ENCODE data around the gene JPH3.
A peak's percentile ranks its signal among the peaks of the same experiment; 100 is the strongest.
"Not testable (repeated sequence)": the region's sequence is repeated elsewhere in the genome, so short reads cannot be mapped to it uniquely, and the experiment has no call there.

JPH3 gene

GRCh38 chr16:87578142-87578930 lies 24.0 kb upstream of the JPH3 start:
- not testable (repeated sequence) for H3K36me3 ChIP-seq (ENCODE audit: insufficient read depth, low read depth, low read length); H3K9me3 ChIP-seq (ENCODE audit: insufficient read depth, low read depth, low read length); H3K4me3 ChIP-seq (ENCODE audit: low read length); H3K27me3 ChIP-seq (ENCODE audit: insufficient read depth, low read length); H3K9ac ChIP-seq (ENCODE audit: low read depth, low read length); H3K27ac ChIP-seq (ENCODE audit: low read length)
- peaks cover 20% of the 10 kb centered on the region; the same call in 1 of the 2 replicates for H3K4me1 ChIP-seq (ENCODE audit: insufficient read depth, low read length)

- H3K9me3 ChIP-seq (ENCODE audit: insufficient read depth, low read depth, low read length) = no peaks in the 10 kb centered on the region
- no peak overlapping the region for H3K27ac ChIP-seq (ENCODE audit: low read length)
- H3K36me3 ChIP-seq (ENCODE audit: insufficient read depth, low read depth, low read length) = no peaks in the 10 kb centered on the region
- H3K4me1 ChIP-seq (ENCODE audit: insufficient read depth, low read length) = peaks cover 24% of the 10 kb centered on the region; the same call in 1 of the 2 replicates
- no peak overlapping the region for H3K4me3 ChIP-seq (ENCODE audit: low read length)
- H3K27me3 ChIP-seq (ENCODE audit: insufficient read depth, low read length) = no peaks in the 10 kb centered on the region
- no peak overlapping the region for H3K9ac ChIP-seq (ENCODE audit: low read depth, low read length)
Observed at GRCh38 chr16:87579691-87580090, 22.6 kb upstream of the JPH3 start.

- Histone ChIP-seq H3K36me3 (ENCODE audit: insufficient read depth, low read depth, low read length) (no peaks in the 10 kb centered on the region), H3K27me3 (ENCODE audit: insufficient read depth, low read length) (no peaks in the 10 kb centered on the region), H3K27ac (ENCODE audit: low read length) (no peak overlapping the region), H3K4me3 (ENCODE audit: low read length) (no peak overlapping the region), H3K9ac (ENCODE audit: low read depth, low read length) (no peak overlapping the region), H3K4me1 (ENCODE audit: insufficient read depth, low read length) (peaks cover 16% of the 10 kb centered on the region; the same call in 1 of the 2 replicates), H3K9me3 (ENCODE audit: insufficient read depth, low read depth, low read length) (no peaks in the 10 kb centered on the region)
Observed at GRCh38 chr16:87580855-87581261, 21.4 kb upstream of the JPH3 start.

GRCh38 chr16:87581857-87582215 lies 20.5 kb upstream of the JPH3 start:
- Histone ChIP-seq H3K9ac (ENCODE audit: low read depth, low read length) (peak overlapping the region; percentile 38; the same call in 1 of the 2 replicates), H3K9me3 (ENCODE audit: insufficient read depth, low read depth, low read length) (no peaks in the 10 kb centered on the region), H3K4me3 (ENCODE audit: low read length) (no peak overlapping the region), H3K4me1 (ENCODE audit: insufficient read depth, low read length) (peaks cover 10% of the 10 kb centered on the region; the same call in 1 of the 2 replicates), H3K27me3 (ENCODE audit: insufficient read depth, low read length) (no peaks in the 10 kb centered on the region), H3K36me3 (ENCODE audit: insufficient read depth, low read depth, low read length) (no peaks in the 10 kb centered on the region), H3K27ac (ENCODE audit: low read length) (no peak overlapping the region)

- no peak overlapping the region for H3K4me3 ChIP-seq (ENCODE audit: low read length)
- H3K36me3 ChIP-seq (ENCODE audit: insufficient read depth, low read depth, low read length) = no peaks in the 10 kb centered on the region
- no peak overlapping the region for H3K27ac ChIP-seq (ENCODE audit: low read length)
- H3K9me3 ChIP-seq (ENCODE audit: insufficient read depth, low read depth, low read length) = no peaks in the 10 kb centered on the region
- H3K4me1 ChIP-seq (ENCODE audit: insufficient read depth, low read length) = peaks cover 10% of the 10 kb centered on the region; the same call in 1 of the 2 replicates
- H3K27me3 ChIP-seq (ENCODE audit: insufficient read depth, low read length) = no peaks in the 10 kb centered on the region
- H3K9ac ChIP-seq (ENCODE audit: low read depth, low read length) = peak overlapping the region; percentile 38; the same call in 1 of the 2 replicates
Observed at GRCh38 chr16:87582216-87582965, 19.9 kb upstream of the JPH3 start.

- peaks cover 10% of the 10 kb centered on the region; the same call in 1 of the 2 replicates for H3K4me1 ChIP-seq (ENCODE audit: insufficient read depth, low read length)
- H3K4me3 ChIP-seq (ENCODE audit: low read length) = no peak overlapping the region
- H3K27ac ChIP-seq (ENCODE audit: low read length) = no peak overlapping the region
- H3K27me3 ChIP-seq (ENCODE audit: insufficient read depth, low read length) = no peaks in the 10 kb centered on the region
- H3K9ac ChIP-seq (ENCODE audit: low read depth, low read length) = no peak overlapping the region
- H3K36me3 ChIP-seq (ENCODE audit: insufficient read depth, low read depth, low read length) = no peaks in the 10 kb centered on the region
- no peaks in the 10 kb centered on the region for H3K9me3 ChIP-seq (ENCODE audit: insufficient read depth, low read depth, low read length)
Observed at GRCh38 chr16:87582966-87583325, 19.4 kb upstream of the JPH3 start.

- no peak overlapping the region for H3K9ac ChIP-seq (ENCODE audit: low read depth, low read length)
- H3K36me3 ChIP-seq (ENCODE audit: insufficient read depth, low read depth, low read length) = no peaks in the 10 kb centered on the region
- H3K4me1 ChIP-seq (ENCODE audit: insufficient read depth, low read length) = peaks cover 10% of the 10 kb centered on the region; the same call in 1 of the 2 replicates
- no peak overlapping the region for H3K27ac ChIP-seq (ENCODE audit: low read length)
- H3K4me3 ChIP-seq (ENCODE audit: low read length) = no peak overlapping the region
- no peaks in the 10 kb centered on the region for H3K27me3 ChIP-seq (ENCODE audit: insufficient read depth, low read length)
- no peaks in the 10 kb centered on the region for H3K9me3 ChIP-seq (ENCODE audit: insufficient read depth, low read depth, low read length)
Observed at GRCh38 chr16:87583453-87584131, 18.7 kb upstream of the JPH3 start.

- Histone ChIP-seq H3K27ac (ENCODE audit: low read length) (no peak overlapping the region), H3K4me1 (ENCODE audit: insufficient read depth, low read length) (peaks cover 10% of the 10 kb centered on the region; the same call in 1 of the 2 replicates), H3K27me3 (ENCODE audit: insufficient read depth, low read length) (no peaks in the 10 kb centered on the region; the same call in 1 of the 2 replicates), H3K4me3 (ENCODE audit: low read length) (no peak overlapping the region), H3K9ac (ENCODE audit: low read depth, low read length) (no peak overlapping the region), H3K9me3 (ENCODE audit: insufficient read depth, low read depth, low read length) (no peaks in the 10 kb centered on the region), H3K36me3 (ENCODE audit: insufficient read depth, low read depth, low read length) (no peaks in the 10 kb centered on the region)
Observed at GRCh38 chr16:87584271-87584670, 18.0 kb upstream of the JPH3 start.

GRCh38 chr16:87584975-87585374 lies 17.3 kb upstream of the JPH3 start:
- peaks cover 10% of the 10 kb centered on the region; the same call in 1 of the 2 replicates for H3K4me1 ChIP-seq (ENCODE audit: insufficient read depth, low read length)
- no peak overlapping the region for H3K27ac ChIP-seq (ENCODE audit: low read length)
- H3K27me3 ChIP-seq (ENCODE audit: insufficient read depth, low read length) = peaks cover 4% of the 10 kb centered on the region; the same call in 1 of the 2 replicates
- H3K36me3 ChIP-seq (ENCODE audit: insufficient read depth, low read depth, low read length) = no peaks in the 10 kb centered on the region
- H3K4me3 ChIP-seq (ENCODE audit: low read length) = no peak overlapping the region
- no peaks in the 10 kb centered on the region for H3K9me3 ChIP-seq (ENCODE audit: insufficient read depth, low read depth, low read length)
- H3K9ac ChIP-seq (ENCODE audit: low read depth, low read length) = no peak overlapping the region

GRCh38 chr16:87585442-87586200 lies 16.7 kb upstream of the JPH3 start:
- H3K27ac ChIP-seq (ENCODE audit: low read length) = no peak overlapping the region
- no peaks in the 10 kb centered on the region for H3K9me3 ChIP-seq (ENCODE audit: insufficient read depth, low read depth, low read length)
- H3K9ac ChIP-seq (ENCODE audit: low read depth, low read length) = no peak overlapping the region
- H3K36me3 ChIP-seq (ENCODE audit: insufficient read depth, low read depth, low read length) = no peaks in the 10 kb centered on the region
- H3K27me3 ChIP-seq (ENCODE audit: insufficient read depth, low read length) = peaks cover 7% of the 10 kb centered on the region; the same call in 1 of the 2 replicates
- no peak overlapping the region for H3K4me3 ChIP-seq (ENCODE audit: low read length)
- H3K4me1 ChIP-seq (ENCODE audit: insufficient read depth, low read length) = peaks cover 10% of the 10 kb centered on the region; the same call in 1 of the 2 replicates

GRCh38 chr16:87586201-87586782 lies 16.0 kb upstream of the JPH3 start:
- no peak overlapping the region for H3K9ac ChIP-seq (ENCODE audit: low read depth, low read length)
- peaks cover 7% of the 10 kb centered on the region; the same call in 1 of the 2 replicates for H3K27me3 ChIP-seq (ENCODE audit: insufficient read depth, low read length)
- H3K9me3 ChIP-seq (ENCODE audit: insufficient read depth, low read depth, low read length) = no peaks in the 10 kb centered on the region
- H3K4me1 ChIP-seq (ENCODE audit: insufficient read depth, low read length) = peaks cover 10% of the 10 kb centered on the region; the same call in 1 of the 2 replicates
- H3K27ac ChIP-seq (ENCODE audit: low read length) = no peak overlapping the region
- no peaks in the 10 kb centered on the region for H3K36me3 ChIP-seq (ENCODE audit: insufficient read depth, low read depth, low read length)
- H3K4me3 ChIP-seq (ENCODE audit: low read length) = no peak overlapping the region

All from iPS-20b (cell line).